GDM1 (cell line): ENCODE measurements around the gene TLDC2.
A peak's percentile ranks its signal among the peaks of the same experiment; 100 is the strongest.

ENCODE experiments used
- DNase-seq: peaks from one replicate; lab custom pipeline; 2025; lab: John Stamatoyannopoulos, UW

The TLDC2 gene

GRCh38 chr20:36850759-36851158 is 25.2 kb upstream of the TLDC2 start:
- no peak for DNase-seq

GRCh38 chr20:36851490-36851889 is 24.4 kb upstream of the TLDC2 start:
- no peak for DNase-seq

- DNase-seq, result no peak
Measured at GRCh38 chr20:36852187-36852586, 23.8 kb upstream of the TLDC2 start.

GRCh38 chr20:36854348-36855240 is 21.3 kb upstream of the TLDC2 start:
- DNase-seq, result no peak

GRCh38 chr20:36855241-36855657 is 20.7 kb upstream of the TLDC2 start:
- no peak for DNase-seq

- no peak for DNase-seq
Measured at GRCh38 chr20:36856195-36856594, 19.7 kb upstream of the TLDC2 start.

- DNase-seq, result peak; percentile 84
Measured at GRCh38 chr20:36856691-36857635, 19.0 kb upstream of the TLDC2 start.

- DNase-seq, result no peak
Measured at GRCh38 chr20:36859282-36859555, 16.7 kb upstream of the TLDC2 start.

GRCh38 chr20:36859700-36860330 is 16.1 kb upstream of the TLDC2 start:
- no peak for DNase-seq

GRCh38 chr20:36860339-36860738 is 15.6 kb upstream of the TLDC2 start:
- DNase-seq, result no peak

- DNase-seq, result no peak
Measured at GRCh38 chr20:36860811-36861624, 14.9 kb upstream of the TLDC2 start.

- no peak for DNase-seq
Measured at GRCh38 chr20:36861625-36861874, 14.4 kb upstream of the TLDC2 start.

GRCh38 chr20:36861875-36862801 is 13.8 kb upstream of the TLDC2 start:
- DNase-seq, result no peak

- DNase-seq, result no peak
Measured at GRCh38 chr20:36862857-36863668, 12.9 kb upstream of the TLDC2 start.

- no peak for DNase-seq
Measured at GRCh38 chr20:36865076-36865860, 10.7 kb upstream of the TLDC2 start.

- DNase-seq, result no peak
Measured at GRCh38 chr20:36865861-36866149, 10.1 kb upstream of the TLDC2 start.

GRCh38 chr20:36866164-36866563 is 9.8 kb upstream of the TLDC2 start:
- DNase-seq, result no peak

- DNase-seq, result no peak
Measured at GRCh38 chr20:36866681-36867495, 9.1 kb upstream of the TLDC2 start.
